Measurements from ENCODE around the gene SLC16A1.

SLC16A1 gene

GRCh38 chr1:112904071-112904830, 51.7 kb downstream of the SLC16A1 start:
- no peak for TF ChIP-seq FOXP2 (optimal IDR thresholded peaks at IDR 0.05; ENCODE audit: borderline replicate concordance, extremely low read depth, extremely low read length, insufficient read depth)
- TF ChIP-seq POLR2AphosphoS5 (IDR thresholded peaks at IDR 0.05; ENCODE audit: low read depth, low read length) = no peak; the same call in 1 of the 2 replicates
- no peak for TF ChIP-seq TAF1 (IDR thresholded peaks at IDR 0.05; ENCODE audit: borderline replicate concordance, insufficient read depth, low read length)
- no peak for TF ChIP-seq SIN3A (IDR thresholded peaks at IDR 0.05; ENCODE audit: borderline replicate concordance, insufficient read depth, low read length)
- no peak for TF ChIP-seq REST (IDR thresholded peaks at IDR 0.05; ENCODE audit: insufficient read depth in 1 of 2, low read depth in 2 of 2, low read length in 2 of 2)

- no peak for TF ChIP-seq TAF1 (IDR thresholded peaks at IDR 0.05; ENCODE audit: borderline replicate concordance, insufficient read depth, low read length)
- no peak for TF ChIP-seq SIN3A (IDR thresholded peaks at IDR 0.05; ENCODE audit: borderline replicate concordance, insufficient read depth, low read length)
- TF ChIP-seq POLR2AphosphoS5 (IDR thresholded peaks at IDR 0.05; ENCODE audit: low read depth, low read length) = no peak
- no peak for TF ChIP-seq FOXP2 (optimal IDR thresholded peaks at IDR 0.05; ENCODE audit: borderline replicate concordance, extremely low read depth, extremely low read length, insufficient read depth)
- TF ChIP-seq REST (IDR thresholded peaks at IDR 0.05; ENCODE audit: insufficient read depth in 1 of 2, low read depth in 2 of 2, low read length in 2 of 2) = no peak
These were observed 53.8 kb downstream of the SLC16A1 start for GRCh38 chr1:112902221-112902620.

GRCh38 chr1:112901387-112901786, 54.6 kb downstream of the SLC16A1 start:
- no peak for TF ChIP-seq REST (IDR thresholded peaks at IDR 0.05; ENCODE audit: insufficient read depth in 1 of 2, low read depth in 2 of 2, low read length in 2 of 2)
- no peak for TF ChIP-seq TAF1 (IDR thresholded peaks at IDR 0.05; ENCODE audit: borderline replicate concordance, insufficient read depth, low read length)
- no peak for TF ChIP-seq SIN3A (IDR thresholded peaks at IDR 0.05; ENCODE audit: borderline replicate concordance, insufficient read depth, low read length)
- no peak for TF ChIP-seq FOXP2 (optimal IDR thresholded peaks at IDR 0.05; ENCODE audit: borderline replicate concordance, extremely low read depth, extremely low read length, insufficient read depth)
- TF ChIP-seq POLR2AphosphoS5 (IDR thresholded peaks at IDR 0.05; ENCODE audit: low read depth, low read length) = no peak

GRCh38 chr1:112896783-112897182, 59.2 kb downstream of the SLC16A1 start:
- no peak for TF ChIP-seq POLR2AphosphoS5 (IDR thresholded peaks at IDR 0.05; ENCODE audit: low read depth, low read length)
- no peak for TF ChIP-seq REST (IDR thresholded peaks at IDR 0.05; ENCODE audit: insufficient read depth in 1 of 2, low read depth in 2 of 2, low read length in 2 of 2)
- no peak for TF ChIP-seq TAF1 (IDR thresholded peaks at IDR 0.05; ENCODE audit: borderline replicate concordance, insufficient read depth, low read length)

Measured in PFSK-1 (cell line).